Keratinocyte (primary cell): Measurements from ENCODE around the gene FBXL14.

ENCODE experiments used
- EZH2 ChIP-seq: IDR thresholded peaks from one replicate; pipeline ENCODE4 v1.6.1; 2012; ENCODE audit warnings: inconsistent platforms, mild to moderate bottlenecking, low read length, moderate library complexity
- TF ChIP-seq, protein P1 (sequence below), 3 experiments: IDR thresholded peaks in 1 of 3; conservative IDR thresholded peaks in 1 of 3; optimal IDR thresholded peaks in 1 of 3; 2 replicates in 2 of 3; 3 replicates in 1 of 3; pipeline versions ENCODE3 to v1.5.1; 2011; ENCODE audit warnings: low read length in 3 of 3, mild to moderate bottlenecking in 3 of 3, moderate library complexity in 2 of 3, control low read depth in 1 of 3, inconsistent platforms in 1 of 3; ENCODE audit not compliant: insufficient read depth in 2 of 3; ENCODE audit errors: extremely low read depth in 1 of 3

DNA sequence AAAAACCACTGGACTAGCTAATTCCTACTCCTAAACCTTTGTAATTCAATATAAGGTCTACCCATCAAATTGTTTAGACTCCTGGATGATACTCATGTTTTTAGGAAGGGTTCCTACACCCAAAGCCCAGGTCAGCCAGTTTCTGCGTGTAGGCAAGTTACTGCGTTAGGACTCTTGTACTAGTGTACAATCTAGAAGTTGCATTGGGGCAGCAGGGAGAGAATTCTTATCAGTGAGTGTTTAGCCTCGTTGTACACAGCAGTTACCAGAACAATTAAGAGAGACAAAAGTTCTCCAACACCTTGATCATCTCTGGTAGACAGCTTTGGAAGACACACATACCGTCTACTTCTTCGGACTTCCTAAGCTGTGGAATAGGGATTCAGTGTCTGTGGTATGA, 29.2 kb downstream of the FBXL14 start:
- TF ChIP-seq, protein P1, sequence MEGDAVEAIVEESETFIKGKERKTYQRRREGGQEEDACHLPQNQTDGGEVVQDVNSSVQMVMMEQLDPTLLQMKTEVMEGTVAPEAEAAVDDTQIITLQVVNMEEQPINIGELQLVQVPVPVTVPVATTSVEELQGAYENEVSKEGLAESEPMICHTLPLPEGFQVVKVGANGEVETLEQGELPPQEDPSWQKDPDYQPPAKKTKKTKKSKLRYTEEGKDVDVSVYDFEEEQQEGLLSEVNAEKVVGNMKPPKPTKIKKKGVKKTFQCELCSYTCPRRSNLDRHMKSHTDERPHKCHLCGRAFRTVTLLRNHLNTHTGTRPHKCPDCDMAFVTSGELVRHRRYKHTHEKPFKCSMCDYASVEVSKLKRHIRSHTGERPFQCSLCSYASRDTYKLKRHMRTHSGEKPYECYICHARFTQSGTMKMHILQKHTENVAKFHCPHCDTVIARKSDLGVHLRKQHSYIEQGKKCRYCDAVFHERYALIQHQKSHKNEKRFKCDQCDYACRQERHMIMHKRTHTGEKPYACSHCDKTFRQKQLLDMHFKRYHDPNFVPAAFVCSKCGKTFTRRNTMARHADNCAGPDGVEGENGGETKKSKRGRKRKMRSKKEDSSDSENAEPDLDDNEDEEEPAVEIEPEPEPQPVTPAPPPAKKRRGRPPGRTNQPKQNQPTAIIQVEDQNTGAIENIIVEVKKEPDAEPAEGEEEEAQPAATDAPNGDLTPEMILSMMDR (optimal IDR thresholded peaks at IDR 0.05 in 1 of 3, IDR thresholded peaks at IDR 0.05 in 1 of 3, conservative IDR thresholded peaks at IDR 0.05 in 1 of 3; ENCODE audit: extremely low read depth in 1 of 3, insufficient read depth in 2 of 3, low read length in 3 of 3) = no peak
- no peak for TF ChIP-seq EZH2
